GM12801 (cell line): ENCODE data around the gene OR4D1.

Source experiments
- CTCF ChIP-seq: IDR thresholded peaks from one replicate; pipeline ENCODE4 v1.5.1; 2011; ENCODE audit warnings: control low read depth; ENCODE audit not compliant: insufficient read length; ENCODE audit errors: extremely low read depth

OR4D1 gene

GRCh38 chr17:58200024-58200633 is 51.9 kb downstream of the OR4D1 start:
- TF ChIP-seq CTCF: no peak

- TF ChIP-seq CTCF: no peak
Observed at GRCh38 chr17:58202859-58203258, 54.7 kb downstream of the OR4D1 start.

- no peak for TF ChIP-seq CTCF
Observed at GRCh38 chr17:58204796-58205195, 56.6 kb downstream of the OR4D1 start.

- TF ChIP-seq CTCF: no peak
Observed at GRCh38 chr17:58205936-58206335, 57.8 kb downstream of the OR4D1 start.

- no peak for TF ChIP-seq CTCF
Observed at GRCh38 chr17:58207451-58207850, 59.3 kb downstream of the OR4D1 start.

GRCh38 chr17:58208344-58208743 is 60.2 kb downstream of the OR4D1 start:
- TF ChIP-seq CTCF: no peak
